GM23338 (cell line): Measurements from ENCODE around the gene EFR3B.

Experiments
- CTCF ChIP-seq, 2 experiments: fragments of 200-600 bp in 1 of 2; sonication (generic) in 1 of 2; conservative IDR thresholded peaks; 2 replicates each; pipeline versions ENCODE4 v1.5.1 to v1.6.1; 2016 to 2017; ENCODE audit warnings: antibody characterized with exemption in 2 of 2, low read depth in 2 of 2, mild to moderate bottlenecking in 2 of 2, moderate library complexity in 1 of 2
- EZH2 ChIP-seq: fragments of 200-600 bp; sonication (generic); IDR thresholded peaks from one replicate; pipeline ENCODE4 v1.8.0; 2017; ENCODE audit warnings: antibody characterized with exemption, mild to moderate bottlenecking, low read depth; ENCODE audit not compliant: unreplicated experiment
- POLR2AphosphoS5 ChIP-seq: IDR thresholded peaks from 2 replicates; pipeline ENCODE4 v1.6.1; 2016; ENCODE audit warnings: antibody characterized with exemption, low read depth
- REST ChIP-seq: IDR thresholded peaks from one replicate; pipeline ENCODE4 v1.6.1; 2018; ENCODE audit warnings: antibody characterized with exemption; ENCODE audit not compliant: unreplicated experiment
- ZNF331 ChIP-seq: fragments of 250-450 bp; sonication (Bioruptor Pico); IDR thresholded peaks from 2 replicates; pipeline ENCODE4 v1.5.0; 2020; ENCODE audit warnings: low read depth, mild to moderate bottlenecking, moderate library complexity

DNA sequence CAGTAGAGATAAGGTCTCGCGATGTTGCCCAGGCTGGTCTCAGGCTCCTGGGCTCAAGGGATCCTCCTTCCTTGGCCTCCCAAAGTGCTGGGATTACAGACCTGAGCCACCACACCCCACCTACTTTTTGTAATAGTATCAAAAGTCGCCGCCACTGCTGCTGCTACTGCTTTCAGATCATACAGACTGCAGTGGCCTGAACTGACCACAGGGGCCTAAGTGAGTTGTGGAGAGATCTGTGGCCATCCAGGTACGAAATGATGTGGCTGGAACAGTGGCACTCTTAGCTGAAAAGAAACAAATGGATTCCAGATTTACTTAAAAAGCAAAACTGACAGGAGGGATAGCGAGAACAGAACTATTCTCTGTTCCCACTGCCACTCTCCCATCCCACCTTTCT, 159.4 kb downstream of the EFR3B start:
- TF ChIP-seq CTCF (conservative IDR thresholded peaks at IDR 0.05; ENCODE audit: low read depth in 2 of 2) (peak; percentile 25 to 37; a peak in 2 of 4 replicates), POLR2AphosphoS5 (no peak), REST (no peak), EZH2 (no peak), ZNF331 (CRISPR knock-in tag) (no peak)
